Liver (tissue), 9 donors: ENCODE results near the gene EPC1. TPM values are rescaled to one million over a fixed set of nuclear protein-coding genes. Genes with fewer than 3 reads are reported as not detected.

Source experiments
- DNase-seq: peaks from one replicate; pipeline ENCODE4 v3.0.0-alpha.2; 2017; ENCODE audit warnings: low spot score
- H3K27ac ChIP-seq, 2 donors: one replicate each; pipeline ENCODE4 v1.7.0; 2013; ENCODE audit warnings: inconsistent platforms in 2 of 2, low read length in 2 of 2, control low read depth in 1 of 2, low read depth in 1 of 2, mild to moderate bottlenecking in 1 of 2
- H3K27me3 ChIP-seq, 4 donors: one replicate each; pipeline versions ENCODE4 v1.6.1 to v1.7.0; 2013; ENCODE audit warnings: low read length in 3 of 4, inconsistent platforms in 1 of 4, mild to moderate bottlenecking in 1 of 4, moderate library complexity in 1 of 4; ENCODE audit not compliant: control insufficient read depth in 4 of 4, insufficient read depth in 4 of 4
- H3K36me3 ChIP-seq, 4 donors: one replicate each; pipeline versions ENCODE4 v1.6.1 to v1.7.0; 2013; ENCODE audit warnings: low read length in 3 of 4, mild to moderate bottlenecking in 3 of 4, low read depth in 1 of 4, moderate library complexity in 1 of 4; ENCODE audit not compliant: control insufficient read depth in 4 of 4, insufficient read depth in 3 of 4
- H3K4me1 ChIP-seq, 4 donors: one replicate each; pipeline versions ENCODE4 v1.6.1 to v1.7.0; 2013; ENCODE audit warnings: low read length in 3 of 4, mild to moderate bottlenecking in 3 of 4, moderate library complexity in 1 of 4; ENCODE audit not compliant: control insufficient read depth in 4 of 4, insufficient read depth in 4 of 4
- H3K4me3 ChIP-seq, 3 donors: one replicate each; pipeline versions ENCODE4 v1.6.1 to v1.7.0; 2013; ENCODE audit warnings: low read length in 3 of 3, control low read depth in 1 of 3, low read depth in 1 of 3, mild to moderate bottlenecking in 1 of 3
- H3K9ac ChIP-seq, 2 donors: one replicate each; pipeline ENCODE4 v1.7.0; 2013; ENCODE audit warnings: low read length in 2 of 2, mild to moderate bottlenecking in 2 of 2, moderate library complexity in 2 of 2, control low read depth in 1 of 2, low read depth in 1 of 2
- H3K9me3 ChIP-seq, 4 donors: one replicate each; pipeline versions ENCODE4 v1.6.1 to v1.7.0; 2013; ENCODE audit warnings: low read length in 3 of 4; ENCODE audit not compliant: control insufficient read depth in 4 of 4
- ATF3 ChIP-seq: IDR thresholded peaks from 2 replicates; pipeline ENCODE4 v1.6.1; 2016; ENCODE audit warnings: antibody characterized with exemption
- CTCF ChIP-seq: fragments of 150-350 bp; IDR thresholded peaks from 2 replicates; pipeline ENCODE4 v1.5.1; 2017; ENCODE audit warnings: improper control_type of control experiment, low read depth, low read length; ENCODE audit not compliant: missing input control
- EGR1 ChIP-seq, 2 donors: IDR thresholded peaks; 2 replicates each; pipeline ENCODE4 v1.6.1; 2016 to 2018; ENCODE audit warnings: antibody characterized with exemption in 2 of 2, low read depth in 2 of 2
- FOXA1 ChIP-seq: IDR thresholded peaks from 2 replicates; pipeline ENCODE4 v1.6.1; 2016; ENCODE audit warnings: antibody characterized with exemption
- FOXA2 ChIP-seq: IDR thresholded peaks from 2 replicates; pipeline ENCODE4 v1.6.1; 2016; ENCODE audit warnings: antibody characterized with exemption
- GABPA ChIP-seq, 2 donors: IDR thresholded peaks in 1 of 2; conservative IDR thresholded peaks in 1 of 2; 2 replicates each; pipeline ENCODE4 v1.6.1; 2016; ENCODE audit warnings: antibody characterized with exemption in 2 of 2, mild to moderate bottlenecking in 1 of 2, moderate library complexity in 1 of 2
- HNF4A ChIP-seq, 2 donors: conservative IDR thresholded peaks; 2 replicates each; pipeline ENCODE4 v1.6.1; 2016; ENCODE audit warnings: antibody characterized with exemption in 2 of 2, mild to moderate bottlenecking in 2 of 2
- HNF4G ChIP-seq: IDR thresholded peaks from 2 replicates; pipeline ENCODE4 v1.6.1; 2016; ENCODE audit warnings: antibody characterized with exemption
- JUND ChIP-seq, 2 donors: IDR thresholded peaks; 2 replicates each; pipeline ENCODE4 v1.6.1; 2016; ENCODE audit warnings: antibody characterized with exemption in 2 of 2
- MAX ChIP-seq: IDR thresholded peaks from 2 replicates; pipeline ENCODE4 v1.6.1; 2016; ENCODE audit warnings: antibody characterized with exemption
- NR2F2 ChIP-seq: IDR thresholded peaks from 2 replicates; pipeline ENCODE4 v1.6.1; 2016; ENCODE audit warnings: antibody characterized with exemption
- RAD21 ChIP-seq, 2 donors: IDR thresholded peaks; 2 replicates each; pipeline ENCODE4 v1.6.1; 2016; ENCODE audit warnings: antibody characterized with exemption in 2 of 2, mild to moderate bottlenecking in 2 of 2
- REST ChIP-seq: IDR thresholded peaks from 2 replicates; pipeline ENCODE4 v1.6.1; 2016; ENCODE audit warnings: antibody characterized with exemption, mild to moderate bottlenecking
- RXRA ChIP-seq, 2 donors: IDR thresholded peaks; 2 replicates each; pipeline ENCODE4 v1.6.1; 2017 to 2018; ENCODE audit warnings: antibody characterized with exemption in 2 of 2, mild to moderate bottlenecking in 1 of 2
- SP1 ChIP-seq: IDR thresholded peaks from 2 replicates; pipeline ENCODE4 v1.6.1; 2018; ENCODE audit warnings: antibody characterized with exemption, mild to moderate bottlenecking
- TAF1 ChIP-seq: conservative IDR thresholded peaks from 2 replicates; pipeline ENCODE4 v1.6.1; 2016; ENCODE audit warnings: antibody characterized with exemption, mild to moderate bottlenecking
- YY1 ChIP-seq: IDR thresholded peaks from 2 replicates; pipeline ENCODE4 v1.6.1; 2016; ENCODE audit warnings: antibody characterized with exemption, mild to moderate bottlenecking
- ZBTB33 ChIP-seq: IDR thresholded peaks from 2 replicates; pipeline ENCODE4 v1.6.1; 2016; ENCODE audit warnings: antibody characterized with exemption
- WGBS: extraction: QIAGEN DNeasy Blood & Tissue Kit; methylation state at CpG from one replicate; pipeline ENCODE4 v1.1.7; 2013; 5-methylcytosine and 5-hydroxymethylcytosine counted together
- polyA plus RNA-seq, 2 donors: library from polyadenylated mRNA; stranded (reverse) in 1 of 2; unstranded in 1 of 2; fragments of 200-250 nt in 1 of 2; fragments of >200 nt in 1 of 2; fragmentation: Nextera tagmentation in 1 of 2; extraction: Ambion mirVana in 1 of 2; gene quantifications; one replicate each; pipeline versions ENCODE4 v1.2.1 to v1.2.3, GENCODE V29; 2013 to 2015
- total RNA-seq, 2 donors: library from RNA; depleted of rRNA; stranded (reverse); fragments of >200 nt; gene quantifications; one replicate each; pipeline ENCODE4 v1.2.3, GENCODE V29; 2014
- donor health status: healthy.
- donor health status: healthy.
- donor health status: healthy.
- donor health status: healthy.
- donor health status: healthy.

The EPC1 gene
- 10 to 100 TPM; 25.9 to 30.9 TPM for total RNA-seq
- polyA plus RNA-seq: 1 to 10 TPM; 5.6 to 6.2 TPM

- peak within 1 kb of the TSS; percentile 99 to 100 for H3K27ac ChIP-seq
- H3K27me3 ChIP-seq: no peaks in the 10 kb centered on the region
- H3K9ac ChIP-seq: peak within 1 kb of the TSS; percentile 83 to 94
- peak within 1 kb of the TSS; percentile 71 to 80 (median 78) for H3K4me3 ChIP-seq
- DNase-seq: peak; percentile 88
- no peak for TF ChIP-seq NR2F2
- no peak for TF ChIP-seq FOXA1
- TF ChIP-seq FOXA2: no peak
- peak; percentile 88 for TF ChIP-seq REST
- TF ChIP-seq HNF4A (conservative IDR thresholded peaks at IDR 0.05): no peak
- TF ChIP-seq ATF3: no peak
- TF ChIP-seq RAD21 (IDR thresholded peaks at IDR 0.05): no peak
- peak; percentile 90 for TF ChIP-seq TAF1
- no peak for TF ChIP-seq ZBTB33
- no peak for TF ChIP-seq MAX
- peak in 1 of 2 donors; percentile 63 for TF ChIP-seq EGR1 (IDR thresholded peaks at IDR 0.05; ENCODE audit: low read depth in 2 of 2)
- TF ChIP-seq JUND (IDR thresholded peaks at IDR 0.05): no peak
- TF ChIP-seq SP1: no peak
- TF ChIP-seq HNF4G: no peak
- no peak for TF ChIP-seq CTCF
- TF ChIP-seq GABPA (IDR thresholded peaks at IDR 0.05 in 1 of 2, conservative IDR thresholded peaks at IDR 0.05 in 1 of 2): no peak
- TF ChIP-seq YY1: peak; percentile 98
- no peak for TF ChIP-seq RXRA (IDR thresholded peaks at IDR 0.05)
- H3K4me1 ChIP-seq: peaks cover 2 to 42% (median 18%) of the 10 kb centered on the region in 4 donors
- no peaks in the 10 kb centered on the region for H3K9me3 ChIP-seq
- WGBS: under 1% methylated on average over 97 of the region's 97 CpGs
- H3K36me3 ChIP-seq: peaks cover 0 to 2% (median 0%) of the 10 kb centered on the region in 4 donors
These were observed at the start of gene EPC1 for GRCh38 chr10:32346551-32347362. Gene EPC1 (minus strand): TSS chr10:32347158. CDS start chr10:32346915, 243 bp downstream.
